Stimulated activated naive CD8-positive, alpha-beta T cell treated with anti-CD3 and anti-CD28 coated beads, Interleukin-15, Interleukin-2, amounts not matched to agents 100 ng/mL and 50 ng/mL, for 24 hours (primary cell): ENCODE data around the gene SHISA4.
"Not testable (repeated sequence)": the region's sequence is repeated elsewhere in the genome, so short reads cannot be mapped to it uniquely, and the experiment has no call there.

ENCODE experiments used
- H3K27ac Mint-ChIP-seq: one replicate; pipeline ENCODE4 v1.8.0; 2021; ENCODE audit warnings: mild to moderate bottlenecking, mixed read lengths
- H3K27me3 Mint-ChIP-seq: one replicate; pipeline ENCODE4 v1.8.0; 2021; ENCODE audit warnings: mixed read lengths
- H3K36me3 Mint-ChIP-seq: one replicate; pipeline ENCODE4 v1.8.0; 2021; ENCODE audit warnings: low read depth, mixed read lengths
- H3K4me1 Mint-ChIP-seq: one replicate; pipeline ENCODE4 v1.8.0; 2021; ENCODE audit warnings: low read depth, mixed read lengths
- H3K4me3 Mint-ChIP-seq: one replicate; pipeline ENCODE4 v1.8.0; 2021; ENCODE audit warnings: mild to moderate bottlenecking, mixed read lengths
- H3K9me3 Mint-ChIP-seq: one replicate; pipeline ENCODE4 v1.8.0; 2021; ENCODE audit warnings: mixed read lengths

The SHISA4 gene

GRCh38 chr1:201900476-201900875 is 11.8 kb downstream of the SHISA4 start:
- no peak overlapping the region for H3K4me3 Mint-ChIP-seq
- H3K9me3 Mint-ChIP-seq = no peaks in the 10 kb centered on the region
- peaks cover 9% of the 10 kb centered on the region for H3K4me1 Mint-ChIP-seq
- H3K36me3 Mint-ChIP-seq = no peaks in the 10 kb centered on the region
- no peaks in the 10 kb centered on the region for H3K27me3 Mint-ChIP-seq
- no peak overlapping the region for H3K27ac Mint-ChIP-seq

GRCh38 chr1:201901036-201901435 is 12.3 kb downstream of the SHISA4 start:
- H3K4me3 Mint-ChIP-seq, H3K27ac Mint-ChIP-seq, H3K36me3 Mint-ChIP-seq, H3K27me3 Mint-ChIP-seq, H3K9me3 Mint-ChIP-seq: not testable (repeated sequence)
- H3K4me1 Mint-ChIP-seq = peaks cover 12% of the 10 kb centered on the region

- Mint-ChIP-seq H3K9me3 (no peaks in the 10 kb centered on the region), H3K27me3 (no peaks in the 10 kb centered on the region), H3K36me3 (no peaks in the 10 kb centered on the region), H3K4me1 (peaks cover 9% of the 10 kb centered on the region), H3K4me3 (no peak overlapping the region), H3K27ac (no peak overlapping the region)
These were observed 13.5 kb downstream of the SHISA4 start for GRCh38 chr1:201902198-201902597.

GRCh38 chr1:201903135-201903534 is 14.4 kb downstream of the SHISA4 start:
- Mint-ChIP-seq H3K4me3 (no peak overlapping the region), H3K27me3 (no peaks in the 10 kb centered on the region), H3K9me3 (no peaks in the 10 kb centered on the region), H3K4me1 (peaks cover 9% of the 10 kb centered on the region), H3K27ac (no peak overlapping the region), H3K36me3 (no peaks in the 10 kb centered on the region)

- Mint-ChIP-seq H3K4me1 (peaks cover 9% of the 10 kb centered on the region), H3K27ac (no peak overlapping the region), H3K36me3 (no peaks in the 10 kb centered on the region), H3K4me3 (no peak overlapping the region), H3K9me3 (no peaks in the 10 kb centered on the region), H3K27me3 (no peaks in the 10 kb centered on the region)
These were observed 15.9 kb downstream of the SHISA4 start for GRCh38 chr1:201904579-201904978.

- no peaks in the 10 kb centered on the region for H3K9me3 Mint-ChIP-seq
- H3K4me3 Mint-ChIP-seq = no peak overlapping the region
- H3K36me3 Mint-ChIP-seq = no peaks in the 10 kb centered on the region
- H3K27ac Mint-ChIP-seq = no peak overlapping the region
- H3K4me1 Mint-ChIP-seq = peaks cover 9% of the 10 kb centered on the region
- H3K27me3 Mint-ChIP-seq = no peaks in the 10 kb centered on the region
These were observed 16.7 kb downstream of the SHISA4 start for GRCh38 chr1:201905234-201905890.

GRCh38 chr1:201906336-201906735 is 17.6 kb downstream of the SHISA4 start:
- no peaks in the 10 kb centered on the region for H3K27me3 Mint-ChIP-seq
- H3K36me3 Mint-ChIP-seq = no peaks in the 10 kb centered on the region

GRCh38 chr1:201907621-201908020 is 18.9 kb downstream of the SHISA4 start:
- H3K9me3 Mint-ChIP-seq = no peaks in the 10 kb centered on the region
- peaks cover 9% of the 10 kb centered on the region for H3K4me1 Mint-ChIP-seq
- H3K4me3 Mint-ChIP-seq = no peak overlapping the region
- H3K27me3 Mint-ChIP-seq = no peaks in the 10 kb centered on the region
- H3K36me3 Mint-ChIP-seq = no peaks in the 10 kb centered on the region
- H3K27ac Mint-ChIP-seq = no peak overlapping the region

More at GRCh38 chr1:201906336-201906735, 17.6 kb downstream of the SHISA4 start:
- Mint-ChIP-seq H3K9me3 (no peaks in the 10 kb centered on the region), H3K4me1 (peaks cover 9% of the 10 kb centered on the region), H3K27ac (no peak overlapping the region), H3K4me3 (no peak overlapping the region)

- Mint-ChIP-seq H3K4me3 (no peak overlapping the region), H3K4me1 (peaks cover 4% of the 10 kb centered on the region), H3K27me3 (no peaks in the 10 kb centered on the region), H3K27ac (no peak overlapping the region), H3K9me3 (no peaks in the 10 kb centered on the region), H3K36me3 (no peaks in the 10 kb centered on the region)
These were observed 23.3 kb downstream of the SHISA4 start for GRCh38 chr1:201911826-201912571.

- Mint-ChIP-seq H3K4me3 (no peak overlapping the region), H3K9me3 (no peaks in the 10 kb centered on the region), H3K27ac (no peak overlapping the region), H3K4me1 (peaks cover 4% of the 10 kb centered on the region), H3K36me3 (no peaks in the 10 kb centered on the region), H3K27me3 (no peaks in the 10 kb centered on the region)
These were observed 24.1 kb downstream of the SHISA4 start for GRCh38 chr1:201912832-201913231.

GRCh38 chr1:201914456-201915235 is 25.9 kb downstream of the SHISA4 start:
- peaks cover 4% of the 10 kb centered on the region for H3K4me1 Mint-ChIP-seq
- H3K27ac Mint-ChIP-seq = no peak overlapping the region
- no peaks in the 10 kb centered on the region for H3K27me3 Mint-ChIP-seq
- H3K4me3 Mint-ChIP-seq = no peak overlapping the region
- H3K9me3 Mint-ChIP-seq = no peaks in the 10 kb centered on the region
- H3K36me3 Mint-ChIP-seq = no peaks in the 10 kb centered on the region

GRCh38 chr1:201916649-201917249 is 28.1 kb downstream of the SHISA4 start:
- Mint-ChIP-seq H3K27ac (no peak overlapping the region), H3K4me3 (no peak overlapping the region), H3K36me3 (no peaks in the 10 kb centered on the region), H3K4me1 (peaks cover 4% of the 10 kb centered on the region), H3K27me3 (peaks cover 4% of the 10 kb centered on the region), H3K9me3 (no peaks in the 10 kb centered on the region)

- H3K27me3 Mint-ChIP-seq = peaks cover 4% of the 10 kb centered on the region
- peaks cover 4% of the 10 kb centered on the region for H3K4me1 Mint-ChIP-seq
- no peaks in the 10 kb centered on the region for H3K36me3 Mint-ChIP-seq
- H3K4me3 Mint-ChIP-seq = no peak overlapping the region
- no peaks in the 10 kb centered on the region for H3K9me3 Mint-ChIP-seq
- H3K27ac Mint-ChIP-seq = no peak overlapping the region
These were observed 28.8 kb downstream of the SHISA4 start for GRCh38 chr1:201917362-201918033.

GRCh38 chr1:201918343-201918742 is 29.6 kb downstream of the SHISA4 start:
- peaks cover 4% of the 10 kb centered on the region for H3K27me3 Mint-ChIP-seq
- H3K4me3 Mint-ChIP-seq = no peak overlapping the region
- peaks cover 4% of the 10 kb centered on the region for H3K4me1 Mint-ChIP-seq
- no peak overlapping the region for H3K27ac Mint-ChIP-seq
- H3K36me3 Mint-ChIP-seq = no peaks in the 10 kb centered on the region
- no peaks in the 10 kb centered on the region for H3K9me3 Mint-ChIP-seq
